Measurements from ENCODE around the gene SELENOW. TPM values are rescaled to one million over a fixed set of nuclear protein-coding genes. Genes with fewer than 3 reads are reported as not detected.
"Not testable (repeated sequence)": the region's sequence is repeated elsewhere in the genome, so short reads cannot be mapped to it uniquely, and the experiment has no call there.

Gene SELENOW
- total RNA-seq, 1 donor from 2014 or later: 232 TPM

DNA sequence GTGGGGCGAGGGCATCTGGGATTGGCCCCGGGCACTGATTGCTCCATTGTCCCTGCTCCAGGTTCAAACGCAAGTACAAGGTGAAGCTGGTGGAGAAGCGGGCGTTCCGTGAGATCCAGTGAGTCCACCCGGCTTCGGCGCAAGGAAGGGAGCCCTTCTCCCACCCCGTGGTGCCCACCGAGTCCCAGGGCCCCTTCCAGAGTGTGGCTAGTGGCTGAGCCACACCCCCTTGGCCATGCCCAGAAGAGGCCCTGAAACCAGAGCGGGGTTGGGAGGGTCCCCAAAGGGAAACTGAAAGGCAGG is 21.9 kb upstream of the SELENOW start:
- no peak for DNase-seq (ENCODE audit: low spot score)

DNA sequence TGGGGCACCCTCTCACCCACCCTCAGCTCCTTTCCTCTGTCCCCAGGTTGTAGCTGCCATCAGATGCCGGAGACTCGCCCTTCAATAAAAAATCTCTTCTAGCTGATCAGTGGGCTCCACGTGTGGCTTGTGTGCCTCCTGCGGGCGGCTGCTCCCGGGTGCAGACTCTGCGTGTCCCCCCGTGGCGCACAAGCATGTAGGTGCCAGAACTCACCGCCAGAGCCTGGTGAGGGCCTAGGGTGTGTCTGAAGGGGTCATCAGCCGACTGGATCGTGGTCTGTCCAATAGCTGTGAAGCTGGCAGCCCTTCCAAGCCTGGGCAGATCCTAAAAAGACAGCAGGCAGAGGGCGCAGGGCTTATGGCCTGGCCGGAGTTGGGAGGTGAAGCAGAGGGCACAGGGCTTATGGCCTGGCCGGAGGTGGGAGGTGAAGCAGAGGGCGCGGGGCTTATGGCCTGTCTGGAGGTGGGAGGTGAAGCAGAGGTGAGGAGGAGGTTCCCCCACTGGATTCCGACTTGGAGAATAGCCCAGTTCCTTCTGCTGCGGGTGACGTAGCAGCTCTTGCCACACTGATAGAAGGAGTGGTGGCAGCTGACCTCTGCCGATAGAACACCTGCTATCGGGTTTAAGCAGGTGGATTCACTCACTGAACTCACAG is 21.4 kb upstream of the SELENOW start:
- no peak for DNase-seq (ENCODE audit: low spot score)

DNA sequence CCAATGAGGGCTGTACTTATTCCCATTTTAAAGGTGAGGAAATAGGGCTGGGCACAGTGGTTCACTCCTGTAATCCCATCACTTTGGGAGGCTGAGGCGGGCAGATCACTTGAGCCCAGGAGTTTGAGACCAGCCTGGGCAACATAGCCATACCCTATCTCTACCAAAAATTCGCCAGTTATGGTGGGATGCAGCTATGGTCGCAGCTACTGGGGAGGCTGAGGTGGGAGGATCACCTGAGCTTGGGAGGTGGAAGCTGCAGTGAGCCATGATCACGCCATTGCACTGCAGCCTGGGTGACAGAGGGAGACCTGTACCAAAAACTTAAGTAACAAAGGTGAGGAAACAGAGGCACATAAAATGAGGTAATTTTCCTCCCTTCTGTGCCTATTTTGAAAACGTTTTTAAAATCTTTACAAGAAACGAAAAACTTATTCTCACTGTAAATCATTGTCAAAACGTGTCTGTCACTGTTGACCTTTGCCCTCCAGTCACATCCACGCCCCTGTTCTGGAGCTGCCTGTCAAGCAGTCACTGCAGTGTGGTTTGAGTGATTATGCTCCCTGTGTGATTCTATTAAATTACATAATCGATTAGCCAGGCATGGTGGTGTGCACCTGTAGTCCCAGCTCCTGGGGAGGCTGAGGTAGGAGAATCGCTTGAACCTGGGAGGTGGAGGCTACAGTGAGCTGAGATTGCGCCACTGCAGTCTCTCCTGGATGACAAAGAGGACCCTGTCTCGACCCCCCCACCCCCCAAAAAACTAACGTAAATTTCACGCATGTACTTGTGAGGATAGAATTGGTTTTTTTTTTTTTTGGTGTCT is 20.7 kb upstream of the SELENOW start:
- no peak for DNase-seq (ENCODE audit: low spot score)

DNA sequence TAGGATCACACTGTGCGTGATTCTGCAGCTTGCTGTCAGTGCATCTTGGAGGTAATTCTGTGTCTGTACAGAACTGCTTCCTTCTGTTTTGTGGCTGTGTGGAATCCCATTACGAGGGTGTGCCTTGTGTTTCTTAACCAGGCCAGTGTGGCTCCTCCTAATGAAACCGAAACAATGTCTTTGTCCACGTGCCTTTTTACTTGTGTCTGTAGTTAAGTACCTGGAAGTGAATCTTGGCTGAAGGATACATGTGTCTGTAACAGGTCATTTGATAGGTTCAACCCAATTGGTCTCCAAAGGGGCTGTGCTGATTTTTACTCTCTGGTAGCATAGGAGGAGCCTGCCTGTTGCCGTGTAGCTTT is 20.1 kb upstream of the SELENOW start:
- no peak for DNase-seq (ENCODE audit: low spot score)

DNA sequence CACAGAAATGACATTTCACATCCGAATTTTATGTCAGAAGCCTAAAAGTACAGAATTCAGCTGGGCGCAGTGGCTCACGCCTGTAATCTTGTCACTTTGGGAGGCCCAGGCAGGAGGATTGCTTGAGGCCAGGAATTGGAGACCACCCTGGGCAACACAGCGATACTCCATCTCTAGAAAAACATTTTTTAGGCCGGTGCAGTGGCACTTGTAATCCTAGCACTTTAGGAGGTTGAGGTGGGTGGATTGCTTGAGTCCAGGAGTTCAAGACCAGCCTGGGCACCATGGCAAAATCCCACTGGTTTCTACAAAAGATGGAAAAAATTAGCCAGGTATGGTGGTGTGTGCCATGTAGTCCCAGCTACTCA is 17.9 kb upstream of the SELENOW start:
- DNase-seq (ENCODE audit: low spot score): no peak

DNA sequence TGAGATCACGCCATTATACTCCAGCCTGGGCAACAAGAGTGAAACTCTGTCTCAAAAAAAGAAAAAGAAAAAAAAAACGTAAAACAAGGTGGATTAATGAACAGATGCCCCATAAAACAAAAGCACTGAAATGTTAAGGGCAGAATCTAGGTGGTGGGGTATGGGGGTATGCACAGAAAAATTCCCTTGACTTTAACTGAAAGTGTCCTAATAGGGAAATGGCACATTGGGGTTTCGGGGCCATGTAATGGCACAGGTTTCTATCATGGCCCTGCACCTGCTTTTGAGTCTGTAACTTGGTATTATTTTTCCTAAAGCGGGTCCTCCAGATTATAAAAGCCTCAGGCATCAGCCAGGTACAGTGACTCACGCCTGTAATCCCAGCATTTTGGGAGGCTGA is 16.9 kb upstream of the SELENOW start:
- DNase-seq (ENCODE audit: low spot score): no peak

DNA sequence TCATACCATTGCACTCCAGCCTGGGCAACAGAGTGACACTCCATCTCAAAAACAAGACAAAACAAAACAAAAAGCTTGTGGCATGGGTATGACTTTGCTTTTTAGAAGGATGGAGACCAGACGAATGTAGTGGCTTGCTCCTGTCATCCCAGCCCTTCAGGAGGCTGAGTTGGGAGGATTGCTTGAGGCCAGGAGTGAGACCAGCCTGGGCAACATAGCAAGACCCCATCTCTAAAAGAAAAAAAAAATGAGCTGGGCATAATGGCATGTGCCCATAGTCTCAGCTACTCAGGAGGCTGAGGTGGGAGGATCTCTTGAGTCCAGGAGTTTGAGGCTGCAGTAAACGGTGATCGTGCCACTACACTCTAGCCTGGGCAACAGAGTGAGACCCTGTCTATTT is 16.4 kb upstream of the SELENOW start:
- DNase-seq (ENCODE audit: low spot score): no peak

DNA sequence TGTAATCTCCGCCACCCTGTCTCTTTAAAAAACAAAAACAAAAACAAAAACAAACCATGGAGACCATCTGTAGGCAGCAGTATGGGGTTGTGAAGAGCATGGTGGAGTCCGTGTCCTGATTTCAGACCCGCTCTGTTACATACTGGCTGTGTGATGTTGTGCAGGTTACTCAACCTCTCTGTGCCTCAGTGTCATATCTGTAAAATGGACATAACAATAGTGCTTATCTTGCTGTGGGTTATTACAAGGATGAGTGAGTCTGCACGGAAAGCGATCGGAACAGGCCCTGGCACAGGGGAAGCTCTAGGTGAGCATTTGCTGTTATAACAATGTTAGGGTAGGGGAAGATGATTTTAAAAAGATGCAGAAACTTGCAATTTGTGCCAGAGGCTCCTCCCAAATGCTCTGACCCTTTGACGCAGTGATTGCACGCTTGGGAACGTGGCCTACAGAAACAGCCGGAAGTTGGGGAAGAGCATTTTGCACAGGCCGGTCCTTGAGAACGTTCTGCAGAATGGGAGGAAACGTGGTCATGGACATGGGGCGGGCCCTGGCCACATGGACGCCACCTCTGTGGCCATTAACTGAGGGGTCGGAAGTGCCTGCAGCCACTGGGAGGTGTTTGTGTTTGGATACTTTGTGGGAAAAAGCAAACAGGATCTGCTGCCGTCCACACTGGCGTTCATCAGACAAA is 15.7 kb upstream of the SELENOW start:
- DNase-seq (ENCODE audit: low spot score): no peak

DNA sequence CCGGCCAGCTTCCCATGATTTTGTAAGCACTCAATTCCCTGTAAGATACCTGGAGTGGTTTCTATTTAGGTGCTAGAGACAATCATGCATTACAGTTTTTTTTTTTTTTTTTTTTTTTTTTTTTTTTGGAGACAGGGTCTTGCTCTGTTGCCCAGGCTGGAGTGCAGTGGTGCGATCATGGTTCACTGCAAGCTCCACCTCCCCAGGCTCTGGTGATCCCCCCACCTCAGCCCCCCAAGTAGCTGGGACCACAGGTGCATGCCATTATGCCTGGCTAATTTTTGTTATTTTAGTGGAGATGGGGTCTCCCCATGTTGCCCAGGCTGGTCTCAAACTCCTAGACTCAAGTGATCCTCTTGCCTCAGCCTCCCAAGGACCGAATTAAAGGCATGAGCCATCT is 13.8 kb upstream of the SELENOW start:
- DNase-seq (ENCODE audit: low spot score): not testable (repeated sequence)

DNA sequence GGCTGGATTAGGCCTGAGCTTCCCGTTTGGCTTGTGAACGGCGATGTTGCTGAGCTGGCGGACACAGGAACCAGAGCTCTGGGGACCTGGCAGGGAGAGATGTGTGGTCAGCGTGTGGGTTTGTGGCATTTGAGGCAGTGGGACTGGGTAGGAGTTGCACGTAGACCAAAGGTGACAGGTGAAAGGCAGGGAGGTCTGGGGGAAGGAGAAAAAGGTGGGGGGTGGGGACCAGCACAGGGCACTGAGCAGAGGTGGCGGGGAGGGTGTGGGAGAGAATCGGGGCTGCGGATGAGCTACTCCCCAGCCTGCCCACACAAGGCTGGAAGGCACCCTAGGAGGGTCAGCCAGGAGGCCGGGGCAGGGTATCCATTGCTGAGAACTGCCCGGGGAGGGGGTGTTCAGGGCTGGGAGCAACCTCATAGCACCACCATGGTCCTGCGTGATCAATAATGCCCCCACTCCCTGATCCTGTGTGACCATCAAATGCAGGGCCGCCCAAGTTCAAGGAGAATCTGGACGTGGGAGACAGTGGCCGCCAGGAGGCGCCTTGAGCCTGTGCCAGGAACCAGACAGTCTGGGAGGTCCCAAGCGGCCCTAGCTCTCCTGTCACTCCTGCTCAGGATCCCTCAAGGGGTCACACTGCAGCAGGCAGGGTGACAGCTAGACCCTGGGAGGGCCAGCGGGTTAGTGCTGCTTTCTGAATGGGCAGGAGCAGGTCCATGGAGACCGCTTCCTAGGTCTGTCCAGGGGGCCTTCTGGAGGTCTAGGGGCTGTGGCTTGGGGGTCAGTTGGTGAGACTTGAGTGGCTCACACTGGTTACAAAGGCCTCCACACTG is 12.8 kb upstream of the SELENOW start:
- DNase-seq (ENCODE audit: low spot score): no peak

DNA sequence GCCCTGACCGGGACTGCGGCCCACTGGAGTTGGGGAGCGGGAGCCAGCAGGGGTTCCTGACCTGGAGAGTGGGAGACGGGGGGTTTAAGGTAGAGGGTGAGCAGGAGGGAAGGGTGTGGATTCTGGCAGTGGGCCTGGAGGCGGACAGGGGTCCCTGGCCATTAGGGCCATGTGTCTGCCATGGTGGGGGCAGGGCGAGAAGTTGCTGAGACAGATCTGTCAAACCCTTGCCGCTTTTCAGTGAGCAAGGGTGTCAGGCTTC is 12.2 kb upstream of the SELENOW start:
- no peak for DNase-seq (ENCODE audit: low spot score)

DNA sequence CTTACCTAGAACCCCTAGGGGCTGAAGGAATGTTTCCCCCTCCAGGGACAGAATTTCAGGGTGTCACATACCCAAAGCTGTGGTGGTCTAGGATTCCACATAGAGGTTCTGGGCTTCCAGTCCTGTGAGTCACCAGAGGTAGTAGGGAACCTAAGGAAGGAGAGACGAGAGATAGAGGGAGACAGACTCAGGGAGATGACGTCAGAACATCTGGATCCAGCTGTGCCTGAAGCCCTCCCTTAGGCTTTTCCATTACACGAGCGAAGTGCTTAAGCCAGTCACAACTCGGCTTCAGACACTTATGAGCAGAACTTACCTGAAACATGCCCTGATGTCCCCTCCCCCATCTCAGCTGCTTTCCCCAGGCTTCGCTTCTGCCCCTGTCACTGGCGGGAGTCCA is 11.8 kb upstream of the SELENOW start:
- DNase-seq (ENCODE audit: low spot score): no peak

DNA sequence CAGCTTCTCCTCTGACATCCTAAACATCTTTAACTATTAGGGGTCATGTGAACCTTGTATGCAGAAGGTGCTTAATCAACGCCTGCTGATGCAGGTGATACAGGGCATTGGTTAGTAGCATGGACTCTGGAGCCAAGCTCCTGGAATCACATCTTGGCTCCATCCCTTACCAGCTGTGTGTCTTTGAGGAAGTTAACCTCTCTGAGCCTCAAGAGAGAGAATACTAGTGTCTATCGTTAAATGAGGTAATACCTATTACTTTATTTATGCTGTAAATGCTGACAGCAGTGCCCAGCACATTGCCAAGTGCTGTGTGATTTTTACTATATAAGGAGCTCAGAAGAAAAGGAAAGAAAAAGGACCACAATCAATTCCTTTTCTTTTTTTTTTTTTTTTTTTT is 11.2 kb upstream of the SELENOW start:
- DNase-seq (ENCODE audit: low spot score): no peak

DNA sequence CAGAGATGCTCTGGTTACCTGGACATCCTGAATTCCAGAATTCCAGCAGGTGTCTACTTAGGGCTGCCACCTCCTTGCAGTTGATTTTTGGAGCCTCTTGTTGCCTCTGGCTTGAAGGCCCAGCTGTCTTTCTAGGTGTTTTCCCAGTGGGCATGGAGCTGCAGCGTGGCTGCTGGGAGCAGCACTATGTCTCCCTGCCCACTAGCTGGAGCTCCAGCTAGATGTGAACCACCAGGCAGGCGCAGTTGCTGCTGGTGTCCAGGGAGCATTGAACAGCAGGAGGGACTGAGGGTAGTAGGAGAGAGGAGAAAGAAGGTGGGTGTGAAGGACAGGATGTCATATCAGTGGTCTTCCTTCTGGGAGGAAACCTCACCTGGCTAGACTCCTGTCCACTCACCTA is 9.9 kb upstream of the SELENOW start:
- no peak for DNase-seq (ENCODE audit: low spot score)

DNA sequence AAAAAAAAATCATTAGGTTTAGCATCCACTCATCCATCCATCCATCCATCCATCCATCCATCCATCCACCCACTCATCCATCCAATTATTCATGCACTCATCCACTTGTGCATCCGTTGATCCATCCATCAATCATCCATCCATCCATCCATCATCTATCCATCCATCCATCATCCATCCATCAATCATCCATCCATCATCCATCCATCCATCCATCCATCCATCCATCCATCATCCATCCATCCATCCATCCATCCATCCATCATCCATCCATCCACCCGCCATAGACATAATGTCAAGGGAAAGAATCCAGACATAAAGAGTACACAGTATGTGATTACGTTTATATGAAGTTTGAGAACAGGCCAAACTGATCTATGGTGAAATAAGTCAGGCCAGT is 9.0 kb upstream of the SELENOW start:
- DNase-seq (ENCODE audit: low spot score): no peak

DNA sequence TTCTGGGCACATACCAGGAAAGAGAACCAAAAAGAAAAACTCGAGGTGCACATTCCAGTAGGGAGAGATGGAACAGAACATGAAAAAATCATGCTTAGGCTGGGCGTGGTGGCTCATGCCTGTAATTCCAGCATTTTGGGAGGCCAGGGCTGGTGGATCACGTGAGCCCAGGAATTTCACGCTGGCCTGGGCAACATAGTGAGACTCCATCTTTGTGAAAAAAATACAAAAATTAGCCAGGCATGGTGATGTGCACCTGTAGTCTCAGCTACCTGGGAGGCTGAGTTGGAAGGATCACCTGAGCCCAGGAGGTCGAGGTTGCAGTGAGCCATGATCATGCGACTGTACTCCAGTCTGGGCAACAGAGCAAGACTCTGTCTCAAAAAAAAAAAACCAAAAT is 7.2 kb upstream of the SELENOW start:
- not testable (repeated sequence) for DNase-seq (ENCODE audit: low spot score)

DNA sequence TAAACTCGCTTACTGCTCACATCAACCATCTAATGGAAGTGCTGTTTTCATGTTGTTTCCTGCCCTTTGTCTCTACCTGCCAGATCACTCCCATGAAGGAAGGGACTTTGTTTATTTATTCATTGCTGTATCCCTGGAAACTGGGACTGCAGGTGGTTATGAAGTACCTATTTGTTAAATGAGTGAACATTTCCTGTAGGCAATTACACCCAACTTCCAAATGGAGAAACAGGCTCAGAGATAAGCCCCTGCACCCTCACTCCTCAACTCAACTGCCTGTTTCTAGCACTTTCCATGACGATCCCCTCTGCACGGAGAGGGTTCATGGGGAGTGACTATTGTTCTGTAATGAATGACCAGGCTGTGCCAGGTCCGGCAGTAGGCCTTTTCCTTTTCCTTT is 1.9 kb upstream of the SELENOW start:
- no peak for DNase-seq (ENCODE audit: low spot score)

DNA sequence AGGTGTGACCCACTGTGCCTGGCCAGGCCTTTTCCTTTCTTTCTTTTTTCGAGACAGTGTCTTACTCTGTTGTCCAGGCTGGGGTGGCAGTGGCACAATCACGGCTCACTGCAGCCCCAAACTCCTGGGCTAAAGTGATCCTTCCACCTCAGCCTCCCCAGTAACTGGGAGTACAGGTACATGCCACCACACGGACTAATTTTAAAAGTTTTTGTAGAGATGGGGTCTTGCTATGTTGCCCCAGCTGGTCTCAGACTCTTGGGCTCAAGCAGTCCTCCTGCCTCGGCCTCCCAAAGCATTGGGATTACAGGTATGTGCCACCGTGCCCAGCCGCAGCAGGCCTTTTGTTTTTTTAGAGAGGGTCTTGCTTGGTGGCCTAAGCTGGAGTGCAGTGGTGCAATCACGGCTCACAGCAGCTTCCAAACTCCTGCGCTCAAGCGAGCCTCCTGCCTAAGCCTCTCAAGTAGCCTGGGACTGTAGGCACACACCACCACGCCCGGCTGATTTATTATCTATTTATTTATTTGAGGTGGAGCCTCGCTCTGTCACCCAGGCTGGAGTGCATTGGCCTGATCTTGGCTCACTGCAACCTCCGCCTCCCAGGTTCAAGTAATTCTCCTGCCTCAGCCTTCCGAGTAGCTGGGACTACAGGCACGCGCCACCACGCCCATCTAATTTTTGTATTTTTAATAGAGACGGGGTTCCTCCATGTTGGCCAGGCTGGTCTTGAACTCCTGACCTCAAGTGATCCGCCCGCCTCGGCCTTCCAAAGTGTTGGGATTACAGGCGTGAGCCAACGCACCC is 1.1 kb upstream of the SELENOW start:
- not testable (repeated sequence) for DNase-seq (ENCODE audit: low spot score)

DNA sequence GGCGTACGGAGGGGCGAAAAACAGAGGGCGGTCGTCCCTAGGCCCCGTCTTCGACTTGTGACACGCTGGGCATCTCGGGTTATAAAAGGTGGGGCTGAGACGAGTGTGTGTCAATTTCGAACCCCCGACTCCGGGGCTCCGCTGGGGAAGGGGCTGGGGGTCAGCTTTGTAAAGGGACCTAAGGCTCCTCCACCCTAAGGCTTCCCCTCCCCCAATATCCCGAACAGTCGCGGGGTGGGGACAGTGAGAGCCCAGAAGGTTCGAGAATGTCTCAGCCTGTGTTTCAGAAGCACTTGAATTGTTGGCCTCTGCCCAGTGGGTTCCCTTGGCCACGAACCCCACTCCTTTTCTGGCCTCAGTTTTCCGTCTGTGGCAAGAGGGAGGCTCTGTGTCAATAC is 450 bp downstream of the SELENOW start:
- DNase-seq (ENCODE audit: low spot score): no peak

DNA sequence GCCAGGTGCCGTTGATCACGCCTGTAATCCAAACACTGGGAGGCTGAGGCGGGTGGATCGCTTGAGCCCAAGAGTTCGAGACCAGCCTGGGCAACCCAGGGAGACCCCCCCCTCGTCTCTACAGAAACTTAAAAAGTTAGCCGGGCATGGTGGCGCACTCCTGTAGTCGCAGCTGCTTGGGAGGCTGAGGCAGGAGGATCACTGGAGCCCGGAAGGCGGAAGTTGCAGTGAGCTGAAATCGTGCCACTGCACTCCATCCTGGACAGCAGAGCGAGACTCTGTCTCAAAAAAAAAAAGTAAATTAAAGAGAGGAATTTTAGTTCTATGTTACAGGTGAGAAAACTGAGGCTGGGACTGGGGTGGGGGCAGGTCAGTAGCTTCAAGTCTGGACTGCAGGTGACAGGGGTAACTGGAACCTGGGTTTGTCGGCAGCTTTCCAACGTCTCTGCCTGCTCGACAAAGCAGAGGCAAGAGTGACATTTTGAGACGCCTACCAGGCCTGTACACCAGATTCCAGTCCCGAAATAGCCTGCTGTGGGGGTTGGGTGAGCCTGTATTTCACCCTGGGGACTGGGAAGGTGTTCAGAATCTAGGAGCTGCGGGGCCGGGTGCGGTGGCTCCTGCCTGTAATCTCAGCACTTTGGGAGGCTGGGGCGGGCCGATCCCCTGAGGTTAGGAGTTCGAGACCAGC is 1.2 kb downstream of the SELENOW start:
- DNase-seq (ENCODE audit: low spot score): no peak

DNA sequence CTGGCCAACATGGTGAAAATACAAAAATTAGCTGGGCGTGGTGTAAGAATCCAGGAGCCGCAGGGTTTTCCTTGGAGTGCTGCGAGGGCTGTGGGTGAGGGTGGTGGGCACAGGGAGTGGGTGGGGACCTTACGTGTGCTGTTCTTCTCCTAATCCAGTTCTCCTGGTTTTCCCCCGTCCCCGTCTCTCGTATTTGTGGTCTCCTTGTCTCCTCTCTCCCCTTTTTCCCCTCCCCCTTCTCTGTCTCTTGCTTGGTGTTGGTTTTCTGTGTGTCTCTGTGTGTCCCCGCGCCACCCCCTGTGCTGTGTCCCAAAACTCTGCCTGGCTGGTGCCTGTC is 1.7 kb downstream of the SELENOW start:
- DNase-seq (ENCODE audit: low spot score): no peak
